GDM1 (cell line): ENCODE results near the gene GINS2.

Experiments
- DNase-seq: peaks from one replicate; lab custom pipeline; 2025; lab: John Stamatoyannopoulos, UW

GINS2 gene

DNA sequence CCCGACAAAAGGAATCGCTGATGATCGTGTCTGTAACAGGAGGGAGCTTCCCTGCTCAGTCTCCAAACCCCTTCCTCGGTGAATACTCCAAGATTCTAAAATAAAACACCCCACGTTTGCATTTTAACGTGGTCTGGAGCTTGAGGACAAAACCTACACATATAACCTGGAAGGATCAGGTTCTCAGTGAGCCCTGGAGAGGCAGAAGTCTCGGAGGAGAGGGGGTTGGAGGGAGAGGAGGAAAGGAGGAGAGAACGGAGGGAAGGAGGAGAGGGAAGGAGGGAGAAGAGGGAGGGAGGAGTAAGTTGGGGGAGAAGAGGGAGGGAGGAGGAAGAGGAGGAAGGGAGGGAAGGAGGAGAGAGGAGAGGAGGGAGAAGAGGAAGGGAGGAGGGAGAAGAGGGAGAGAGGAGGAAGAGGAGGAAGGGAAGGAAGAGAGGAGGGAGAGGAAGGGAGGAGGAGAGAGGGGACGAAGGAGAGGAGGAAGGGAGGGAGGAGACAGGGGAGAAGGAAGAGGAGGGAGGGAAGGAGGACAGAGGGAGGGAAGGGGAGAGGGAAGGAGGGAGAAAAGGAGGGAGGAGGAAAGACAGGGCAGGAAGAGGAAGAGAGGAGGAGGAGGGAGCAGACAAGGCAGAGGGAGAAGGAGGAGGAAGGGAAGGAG lies 27.4 kb upstream of the GINS2 start:
- no peak for DNase-seq

DNA sequence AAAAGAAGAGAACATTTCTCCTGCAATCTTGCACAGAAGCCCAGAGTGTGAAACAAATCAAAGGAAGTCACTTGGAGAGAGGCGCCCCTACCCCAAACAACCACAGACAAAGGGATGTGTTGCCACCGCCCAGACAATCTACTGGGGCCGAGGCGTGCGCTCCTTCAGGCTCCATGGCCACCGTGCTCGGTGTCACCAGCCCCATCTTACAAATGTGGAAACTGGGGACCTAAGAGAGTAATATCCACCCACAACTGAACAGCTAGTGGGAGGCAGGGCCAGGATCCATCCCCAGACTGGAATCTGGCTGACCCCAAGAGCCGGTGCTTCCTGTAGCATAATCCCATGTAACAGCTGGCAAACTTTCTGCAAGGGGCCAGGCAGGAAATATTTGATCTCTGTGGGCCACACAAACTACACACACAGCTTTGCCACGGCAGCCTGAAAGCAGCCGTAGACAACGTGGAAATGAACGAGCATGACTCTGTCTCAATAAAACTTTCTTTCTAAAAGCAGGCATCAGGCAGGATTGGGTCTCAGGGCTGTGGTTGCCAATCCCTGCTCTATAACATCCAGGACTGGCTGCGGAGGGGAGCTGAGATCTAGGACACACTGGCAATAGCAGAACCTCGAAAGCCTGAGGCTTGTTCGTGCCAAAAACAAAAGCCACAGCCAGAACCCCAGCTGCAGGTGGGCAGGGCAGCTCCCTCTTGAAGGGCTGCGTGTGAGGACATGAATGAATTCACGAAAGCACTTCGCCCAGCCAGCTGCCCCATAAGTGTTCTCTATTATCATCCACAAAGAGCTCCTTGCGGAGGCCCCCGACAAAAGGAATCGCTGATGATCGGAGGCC lies 26.6 kb upstream of the GINS2 start:
- DNase-seq = no peak

DNA sequence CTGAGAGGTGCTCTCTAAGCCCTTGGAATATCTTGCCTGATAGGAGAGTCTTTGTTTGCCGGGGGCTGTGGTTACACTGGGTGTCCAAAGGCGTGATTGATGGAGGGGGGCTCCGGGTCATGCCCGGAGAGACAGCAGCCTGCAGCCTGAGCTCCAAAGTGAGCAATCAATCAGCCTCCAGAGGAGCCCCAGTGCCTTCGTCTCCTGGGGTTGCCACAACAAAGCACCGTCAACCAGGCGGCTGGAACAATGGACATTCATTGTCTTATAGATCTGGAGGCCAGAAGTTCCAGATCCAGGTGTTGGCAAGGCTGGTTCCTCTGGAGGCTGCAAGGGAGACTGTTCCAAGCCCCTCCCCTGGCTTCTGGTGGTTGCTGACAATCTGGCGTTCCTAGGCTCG lies 24.0 kb upstream of the GINS2 start:
- no peak for DNase-seq

DNA sequence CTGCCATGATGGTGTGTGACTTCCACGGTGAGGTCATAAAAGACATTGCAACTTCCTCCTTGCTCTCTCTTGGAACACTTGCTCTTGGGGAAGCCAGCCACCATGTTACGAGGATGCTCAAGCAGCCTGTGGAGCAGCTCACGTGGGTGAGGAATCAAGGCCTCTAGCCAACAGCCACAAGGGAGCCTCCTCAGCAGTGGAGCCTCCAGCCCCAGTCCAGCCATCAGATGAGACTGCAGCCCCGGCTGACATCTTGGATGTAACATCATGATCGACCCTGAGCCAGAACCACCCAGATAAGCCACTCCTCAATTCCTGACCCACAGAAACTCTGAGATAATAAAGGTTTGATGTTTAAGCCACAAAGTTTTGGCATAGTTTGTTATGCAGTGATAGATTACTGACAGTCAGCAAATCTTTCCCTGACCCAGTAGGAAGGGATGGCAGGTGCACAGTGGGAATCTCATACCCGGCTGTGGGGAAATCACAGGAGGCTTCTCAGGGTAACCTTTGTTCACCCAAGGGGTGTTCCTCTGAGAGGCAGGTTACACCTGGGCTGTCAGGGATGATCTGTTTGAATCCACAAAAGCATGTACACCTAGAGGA lies 23.3 kb upstream of the GINS2 start:
- no peak for DNase-seq

DNA sequence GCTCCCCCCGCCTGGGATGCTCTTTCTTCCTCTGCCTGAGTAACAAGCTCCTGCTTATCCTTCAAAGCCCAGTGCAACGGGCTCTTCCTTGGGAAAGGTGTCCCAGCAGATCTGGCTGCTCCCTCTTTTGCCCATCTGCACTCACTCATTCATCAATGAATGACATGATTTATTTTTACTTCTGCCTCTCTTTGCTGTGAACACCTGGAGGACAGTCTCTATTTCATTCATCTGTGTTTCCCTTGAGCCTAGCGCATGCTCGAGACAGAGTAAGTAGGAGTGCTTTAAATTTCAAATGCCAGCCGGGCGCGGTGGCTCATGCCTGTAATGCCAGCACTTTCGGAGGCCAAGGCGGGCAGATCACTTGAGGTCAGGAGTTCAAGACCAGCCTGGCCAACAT lies 22.0 kb upstream of the GINS2 start:
- DNase-seq = no peak

DNA sequence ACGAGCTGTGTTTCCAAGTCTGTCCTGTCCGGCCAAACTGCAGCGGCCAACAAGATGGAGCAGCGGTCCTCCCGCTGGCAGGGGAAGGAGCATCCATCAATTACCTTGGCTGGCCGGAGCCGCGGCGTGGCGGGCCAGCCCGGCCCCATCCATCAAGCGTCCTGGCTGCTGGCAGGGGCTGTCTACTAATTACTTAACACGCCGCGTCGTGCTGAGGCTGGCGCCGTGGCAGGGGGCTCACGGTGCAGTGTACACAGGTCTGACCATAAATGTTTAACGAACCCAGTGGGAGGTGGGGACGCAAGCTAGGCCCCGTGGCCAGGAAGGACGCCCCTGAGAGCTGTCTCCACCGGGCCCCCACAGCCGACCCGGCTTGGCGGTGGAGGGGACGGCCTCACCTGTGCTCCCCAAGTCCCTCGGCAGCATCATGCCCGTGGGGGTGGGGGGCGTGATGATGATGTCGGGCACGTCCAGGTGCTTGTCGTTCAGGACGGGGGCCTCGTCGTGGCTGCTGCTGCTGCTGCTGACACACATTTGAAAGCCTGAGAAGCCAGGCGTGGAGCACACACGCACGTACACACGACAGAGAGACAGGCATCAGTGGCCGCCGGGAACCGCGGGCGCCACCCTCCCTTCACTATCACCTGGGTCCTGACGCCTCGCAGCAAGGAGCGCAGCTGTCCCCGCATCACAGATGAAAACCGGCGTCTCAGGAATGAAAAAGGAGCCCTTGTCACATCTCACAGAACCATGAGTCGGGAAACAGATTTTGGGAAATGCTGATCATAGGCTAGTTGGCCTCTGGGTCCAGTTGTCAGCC lies 21.2 kb upstream of the GINS2 start:
- DNase-seq = no peak

DNA sequence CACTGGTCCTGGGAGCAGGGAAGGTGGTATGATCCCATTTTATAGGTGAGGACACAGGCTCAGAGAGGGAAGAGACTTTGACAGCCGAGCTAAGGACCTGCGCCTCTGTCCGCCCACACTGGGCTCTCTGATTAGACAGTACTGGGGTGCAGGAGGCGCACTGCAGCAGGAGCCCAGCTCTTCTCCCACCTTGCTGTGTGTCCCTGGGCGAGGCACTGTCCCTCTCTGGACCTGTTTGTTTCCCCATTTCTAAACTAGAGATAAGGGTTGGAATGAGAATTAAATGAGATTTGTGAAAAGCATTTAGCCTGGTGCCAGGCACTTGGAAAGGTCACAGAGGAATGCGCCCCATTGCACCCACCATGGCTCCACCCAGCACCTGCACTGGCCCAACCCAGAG lies 19.6 kb upstream of the GINS2 start:
- DNase-seq = no peak

DNA sequence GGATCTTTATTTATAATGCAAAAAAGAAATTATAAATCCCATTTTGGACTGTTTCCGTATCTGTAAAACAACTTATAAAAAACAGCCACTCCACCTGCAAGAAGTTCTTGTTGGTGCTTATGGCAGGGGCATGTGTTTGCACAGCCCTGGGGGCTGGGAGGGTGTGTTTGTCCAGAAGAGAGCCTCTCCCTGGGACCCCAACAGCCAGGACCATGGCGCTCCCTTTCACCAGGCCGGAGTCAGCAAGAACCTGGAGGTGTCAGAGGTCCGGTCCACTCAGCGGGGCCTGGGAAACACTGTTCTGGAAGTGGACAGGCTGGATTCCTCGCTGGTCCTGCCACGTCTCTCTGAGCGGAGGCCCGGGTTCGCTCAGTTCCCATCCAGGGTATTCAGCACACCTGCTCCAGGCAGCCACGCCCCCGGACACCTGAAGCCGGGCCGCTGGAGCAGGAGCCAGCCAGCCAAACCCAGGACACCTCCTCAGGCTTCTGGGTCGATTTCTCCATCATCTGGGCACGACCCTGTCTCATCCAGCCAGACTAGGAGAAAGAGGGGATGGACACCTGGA lies 18.9 kb upstream of the GINS2 start:
- DNase-seq = no peak

DNA sequence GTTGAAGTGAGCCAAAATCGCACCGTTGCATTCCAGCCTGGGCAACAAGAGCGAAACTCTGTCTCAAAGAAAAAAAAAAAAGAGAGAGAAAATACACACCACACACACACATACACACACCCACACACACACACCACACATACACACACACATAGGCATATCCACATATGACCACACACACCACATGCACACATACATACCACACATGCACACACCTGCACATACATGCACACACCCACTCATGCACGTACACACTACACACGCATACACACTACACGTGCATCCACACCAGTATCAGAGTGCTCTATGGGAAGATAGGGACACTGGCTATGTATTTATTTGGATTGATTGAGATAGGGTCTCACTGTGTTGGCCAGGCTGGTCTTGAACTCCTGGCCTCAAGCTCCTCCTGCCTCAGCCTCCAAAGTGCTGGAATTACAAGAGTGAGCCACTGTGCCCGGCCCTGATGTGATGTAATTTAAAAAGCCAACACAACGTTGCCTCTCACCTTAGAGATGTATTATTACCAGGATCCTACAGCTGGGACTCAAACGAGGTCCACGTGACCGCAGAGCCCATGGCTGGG lies 17.8 kb upstream of the GINS2 start:
- no peak for DNase-seq

DNA sequence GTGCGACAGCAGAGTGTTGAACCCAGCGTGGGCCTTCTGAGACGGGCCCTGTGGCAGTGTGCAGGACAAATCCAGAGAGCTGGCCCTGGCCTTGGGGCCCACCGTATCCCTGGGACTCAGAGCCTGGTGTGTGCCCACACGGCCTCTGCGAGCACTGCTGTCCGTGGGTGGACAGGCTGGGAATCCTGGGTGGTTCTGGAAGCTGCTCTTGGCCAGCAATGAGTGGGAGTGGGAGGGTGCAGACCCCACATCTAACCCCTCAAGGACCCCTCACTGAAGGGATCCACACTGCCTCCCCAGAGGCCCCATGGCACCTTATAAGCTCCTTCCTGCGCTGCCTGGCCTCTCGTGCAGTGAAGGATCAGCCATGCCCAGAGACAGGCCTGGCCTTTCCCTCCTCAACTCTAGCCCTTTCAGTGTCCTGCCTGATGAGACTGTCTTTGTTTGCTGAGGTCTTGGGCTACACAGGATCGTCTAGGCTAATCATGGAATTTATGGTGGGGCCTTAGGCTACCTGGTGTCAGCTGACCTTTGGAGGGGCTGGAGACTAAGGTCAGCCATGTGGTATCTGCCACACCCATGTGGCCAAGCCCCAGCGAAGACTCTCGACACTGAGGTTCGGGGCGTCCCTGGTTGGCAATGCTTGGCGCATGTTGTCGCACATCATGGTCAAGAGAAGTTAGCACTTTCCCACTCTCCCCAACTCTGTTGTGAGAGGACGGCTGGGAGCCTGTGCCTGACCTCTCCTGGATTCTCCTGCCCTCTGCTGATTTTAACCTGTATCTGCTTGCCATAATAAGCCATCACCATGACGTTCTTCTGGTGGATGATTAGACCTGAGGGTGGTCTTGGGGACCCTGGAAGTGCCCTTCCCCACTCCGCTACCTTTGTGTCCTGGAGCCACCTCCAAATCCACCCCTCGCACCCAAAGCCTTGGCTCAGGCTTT lies 16.4 kb upstream of the GINS2 start:
- no peak for DNase-seq

DNA sequence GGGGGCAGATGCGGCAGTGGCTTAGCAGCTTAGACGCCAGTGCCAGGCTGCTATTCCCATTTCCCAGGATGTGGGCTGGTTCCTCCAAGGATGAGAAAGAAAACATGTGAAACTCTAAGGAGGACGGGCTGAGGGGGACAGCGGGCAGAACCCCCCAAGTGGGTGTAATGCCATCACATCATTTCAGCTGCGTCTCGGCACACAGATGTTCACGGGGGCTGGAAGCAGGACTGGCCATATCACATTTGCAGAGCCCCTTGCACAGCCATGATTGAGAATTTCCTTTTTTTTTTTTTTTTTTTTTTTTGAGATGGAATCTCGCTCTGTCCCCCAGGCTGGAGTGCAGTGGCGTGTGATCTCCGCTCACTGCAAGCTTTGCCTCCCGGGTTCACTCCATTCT lies 15.3 kb upstream of the GINS2 start:
- no peak for DNase-seq

DNA sequence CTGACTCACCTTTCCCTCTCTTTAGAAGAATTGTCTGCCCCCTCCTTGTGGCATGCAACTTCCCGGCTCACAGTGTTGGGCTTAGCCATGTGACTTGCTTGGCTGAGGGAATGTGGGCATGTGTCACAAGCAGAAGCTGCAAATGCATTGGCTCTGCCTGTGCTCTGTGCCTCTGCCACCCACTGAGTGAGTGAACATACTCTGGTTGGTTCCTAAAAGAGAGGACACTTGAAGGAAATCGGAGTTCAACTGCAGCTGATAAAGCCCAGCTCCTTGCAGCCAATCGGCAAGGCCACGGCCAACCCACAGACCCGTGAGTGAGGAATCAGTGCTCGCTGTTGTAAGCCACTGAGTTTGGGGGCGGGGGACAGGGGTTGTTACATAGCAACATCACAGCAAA lies 10.9 kb upstream of the GINS2 start:
- DNase-seq = no peak

DNA sequence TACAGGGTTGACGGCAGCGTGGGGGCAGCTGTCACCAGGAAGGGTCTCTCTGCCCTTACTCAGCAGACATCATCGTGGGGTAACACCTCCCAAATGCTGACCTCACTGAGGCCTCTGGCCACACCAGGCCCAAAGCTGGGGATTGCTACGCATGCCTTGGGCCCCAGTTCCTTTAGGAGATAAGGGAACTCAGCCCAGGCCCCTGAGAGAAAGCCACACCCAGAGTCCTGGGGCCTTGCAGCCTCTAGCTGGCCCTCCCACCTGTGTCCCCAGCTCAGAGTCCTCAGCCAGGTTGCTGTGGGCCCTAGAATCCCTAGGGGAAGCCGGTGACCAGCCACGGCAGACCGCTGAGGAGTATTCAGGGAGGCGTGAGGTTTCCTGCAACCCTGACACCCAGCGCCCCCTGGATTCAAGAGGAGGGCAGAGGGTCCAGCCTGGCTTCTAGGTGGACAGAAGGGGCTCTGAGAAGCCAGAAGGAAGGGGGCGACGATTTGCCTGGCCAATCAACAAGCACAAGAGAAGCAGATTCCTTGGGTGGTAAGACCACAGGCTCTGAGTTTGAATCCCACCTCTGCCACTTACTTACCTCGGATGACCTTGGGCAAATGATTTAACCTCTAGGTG lies 10.3 kb upstream of the GINS2 start:
- no peak for DNase-seq

DNA sequence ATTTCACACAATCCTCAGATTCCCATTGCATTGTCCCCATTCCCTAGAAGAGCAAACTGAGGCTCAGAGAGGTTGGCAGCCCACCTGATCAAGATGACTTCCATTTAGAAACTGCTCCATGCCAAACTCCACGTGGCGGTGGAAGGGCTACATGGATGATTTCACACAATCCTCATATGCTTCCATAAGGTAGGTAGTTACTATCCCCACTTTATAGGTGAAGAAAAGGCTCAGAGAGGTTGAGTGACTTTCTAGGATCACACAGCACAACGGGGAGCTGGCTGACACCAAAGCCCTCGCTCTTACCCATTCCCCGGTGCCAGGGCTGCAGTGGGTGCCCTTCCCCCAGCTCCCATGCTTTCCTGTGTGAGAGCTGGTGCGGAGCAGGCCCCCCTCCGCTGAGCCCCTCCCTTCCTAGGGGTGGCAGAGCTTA lies 9.7 kb upstream of the GINS2 start:
- DNase-seq = no peak

DNA sequence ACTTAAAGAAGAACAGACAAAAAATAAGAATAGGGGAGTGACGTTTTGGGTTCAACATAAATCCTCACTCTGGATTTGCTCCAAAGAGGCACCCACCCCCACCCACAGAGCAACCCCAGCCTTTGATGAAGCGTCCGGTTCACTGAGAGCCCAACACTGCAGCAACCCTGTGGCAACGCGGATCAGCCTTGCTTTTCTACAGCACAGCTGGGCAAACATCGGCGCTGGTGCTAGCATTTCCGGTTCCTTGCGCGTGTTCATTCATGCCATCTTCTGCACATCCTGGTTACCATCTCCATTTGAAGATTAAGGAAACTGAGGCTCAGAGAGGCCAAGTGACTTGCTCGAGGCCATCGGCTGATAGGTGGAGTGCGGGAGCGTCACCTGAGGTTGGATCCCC lies 8.7 kb upstream of the GINS2 start:
- DNase-seq = no peak

DNA sequence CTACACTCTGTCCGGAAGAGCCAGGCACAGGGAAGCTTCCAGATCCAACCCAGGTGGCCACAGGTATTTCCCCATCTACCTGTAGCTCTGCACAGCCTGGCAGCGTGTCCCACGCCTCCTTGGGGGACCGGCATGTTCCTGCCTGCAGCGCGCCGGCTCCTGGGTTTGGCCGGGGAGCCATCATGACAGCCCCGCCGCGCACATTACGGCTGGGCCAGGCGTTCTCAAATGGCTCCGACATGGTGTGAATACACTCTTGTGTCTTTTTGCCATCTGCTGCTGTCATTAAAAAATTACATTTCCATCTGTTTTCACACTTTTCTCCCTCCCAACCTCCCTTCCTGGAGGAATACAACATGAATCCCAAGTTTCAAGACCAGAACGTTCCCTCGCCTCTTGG lies 8.0 kb upstream of the GINS2 start:
- DNase-seq = no peak

DNA sequence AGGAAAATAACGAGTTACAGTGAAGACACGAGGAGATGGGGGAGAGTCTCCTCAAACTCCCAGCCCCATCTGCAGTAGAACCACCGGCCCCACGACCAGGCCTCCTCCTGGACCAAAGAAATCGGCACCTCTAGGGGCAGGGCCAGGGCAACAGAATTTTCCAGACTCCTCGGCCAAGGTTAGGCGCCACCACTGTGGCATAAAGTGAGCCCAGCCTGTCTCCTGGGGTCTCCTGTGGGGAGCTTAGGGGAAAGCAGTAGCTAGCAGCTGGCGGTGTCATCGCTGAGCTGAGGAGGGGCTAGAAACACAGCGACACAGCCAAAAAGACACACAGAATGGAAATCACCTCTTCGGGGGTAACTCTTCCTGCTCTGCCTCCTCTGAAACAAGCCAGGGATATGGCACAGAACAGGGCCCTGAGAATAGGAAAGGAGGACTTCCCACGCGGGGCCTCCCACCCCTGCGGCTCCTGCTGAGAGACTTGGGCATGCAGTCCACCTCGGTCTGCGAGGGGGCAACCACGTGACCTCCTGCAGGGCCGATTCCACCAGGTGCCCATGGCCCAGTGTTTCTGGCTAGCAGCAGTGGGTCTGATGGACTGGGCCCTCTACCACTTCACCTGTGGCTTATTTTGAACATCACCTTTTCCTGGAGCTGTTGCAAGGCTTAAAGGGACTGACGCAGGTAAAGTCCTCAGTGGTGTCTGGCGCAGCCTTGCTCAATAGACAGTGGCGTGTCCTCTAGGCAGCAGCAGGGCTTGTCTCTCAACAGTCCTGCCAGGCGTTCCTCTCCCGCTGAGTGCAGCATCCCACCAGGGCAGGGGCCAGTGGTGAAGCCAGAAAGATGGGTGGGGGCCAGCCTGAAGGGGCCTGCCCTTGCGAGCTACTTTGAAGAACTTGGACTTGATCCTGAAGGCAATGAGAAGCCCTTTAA lies 6.7 kb upstream of the GINS2 start:
- DNase-seq = no peak

DNA sequence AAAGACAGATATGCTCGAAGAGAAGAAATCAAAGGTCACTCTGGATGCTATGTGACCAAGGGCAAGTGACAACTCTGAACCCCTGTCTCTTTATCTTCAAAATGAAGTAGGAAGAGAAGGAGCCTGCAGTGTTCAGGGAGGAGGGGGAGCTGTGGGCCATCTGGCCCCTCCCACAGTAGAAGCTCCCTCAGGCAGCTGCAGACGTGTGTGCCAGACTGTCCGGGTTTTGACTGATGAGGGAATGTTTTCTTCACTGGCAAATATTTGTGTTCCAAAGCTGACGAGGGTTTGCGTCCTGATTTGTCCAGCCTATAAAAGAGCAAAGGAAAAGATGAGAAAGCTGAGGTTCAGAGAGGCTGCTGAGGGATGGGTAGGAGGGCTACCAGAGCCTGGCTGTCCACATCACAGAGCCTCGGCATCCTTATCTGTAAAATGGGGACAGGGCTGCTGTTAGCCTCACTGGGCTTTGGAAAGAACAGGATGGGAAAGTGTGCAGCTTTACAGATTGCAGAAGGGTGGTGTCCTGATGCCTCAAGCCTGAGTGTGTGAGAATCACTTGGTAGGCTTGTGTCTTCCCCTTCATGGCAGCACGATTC lies 1.8 kb upstream of the GINS2 start:
- no peak for DNase-seq

DNA sequence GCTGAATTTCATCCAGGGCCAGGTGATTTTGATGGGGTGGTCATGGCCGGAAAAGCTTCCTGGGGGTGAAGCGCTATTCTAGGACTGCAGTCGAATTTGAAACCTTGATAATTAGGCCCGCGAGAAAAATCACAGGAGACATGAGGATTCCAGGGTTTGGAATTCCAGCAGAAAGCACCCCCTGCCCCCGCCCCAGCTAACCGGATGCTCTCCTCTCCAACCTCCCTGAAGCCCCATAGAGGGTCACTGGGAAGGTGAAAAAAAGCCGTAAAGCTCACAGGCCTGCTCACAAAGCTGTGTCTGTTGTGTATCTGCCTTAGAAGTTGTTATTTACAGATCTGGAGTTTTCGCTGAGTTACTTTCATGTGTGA lies 1.2 kb upstream of the GINS2 start:
- DNase-seq = no peak
